GM21723 (cell line): ENCODE measurements around the gene IL1RN.
A peak's percentile ranks its signal among the peaks of the same experiment; 100 is the strongest.
"Not testable (repeated sequence)": the region's sequence is repeated elsewhere in the genome, so short reads cannot be mapped to it uniquely, and the experiment has no call there.

ENCODE experiments used
- ATAC-seq: cut with Tn5 transposase; IDR thresholded peaks from one replicate; pipeline ENCODE4 v1.9.1; 2021; ENCODE audit warnings: mild to moderate bottlenecking, moderate library complexity; ENCODE audit not compliant: unreplicated experiment

Gene IL1RN, protein sequence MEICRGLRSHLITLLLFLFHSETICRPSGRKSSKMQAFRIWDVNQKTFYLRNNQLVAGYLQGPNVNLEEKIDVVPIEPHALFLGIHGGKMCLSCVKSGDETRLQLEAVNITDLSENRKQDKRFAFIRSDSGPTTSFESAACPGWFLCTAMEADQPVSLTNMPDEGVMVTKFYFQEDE

DNA sequence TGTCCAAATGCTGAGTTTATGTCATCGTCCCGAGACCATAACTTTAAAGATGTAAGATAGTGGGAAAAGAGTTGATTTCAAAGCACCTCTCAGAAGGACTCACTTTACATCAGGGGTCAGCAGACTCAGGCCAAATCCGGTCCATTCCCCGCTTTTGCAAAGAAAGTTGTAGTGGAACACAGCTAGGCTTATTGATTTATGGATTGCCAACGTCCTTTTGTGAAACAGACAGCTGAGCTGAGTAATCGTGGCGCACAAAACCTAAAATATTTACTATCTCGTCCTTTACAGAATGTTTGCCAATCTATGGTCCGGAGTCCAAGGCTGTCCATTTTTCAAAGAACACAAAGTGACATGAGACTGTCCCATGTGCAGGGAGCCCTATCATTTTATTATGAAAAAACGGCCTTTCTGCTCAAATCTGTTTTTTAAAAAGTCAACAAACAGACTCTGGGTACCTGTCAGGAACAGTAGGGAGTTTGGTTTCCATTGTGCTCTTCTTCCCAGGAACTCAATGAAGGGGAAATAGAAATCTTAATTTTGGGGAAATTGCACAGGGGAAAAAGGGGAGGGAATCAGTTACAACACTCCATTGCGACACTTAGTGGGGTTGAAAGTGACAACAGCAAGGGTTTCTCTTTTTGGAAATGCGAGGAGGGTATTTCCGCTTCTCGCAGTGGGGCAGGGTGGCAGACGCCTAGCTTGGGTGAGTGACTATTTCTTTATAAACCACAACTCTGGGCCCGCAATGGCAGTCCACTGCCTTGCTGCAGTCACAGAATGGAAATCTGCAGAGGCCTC lies at the start of gene IL1RN:
Gene IL1RN (plus strand): TSS at position 754 of the 801 bp plus-strand sequence. CDS start 27 bp downstream, at position 781.
- no peak for ATAC-seq

DNA sequence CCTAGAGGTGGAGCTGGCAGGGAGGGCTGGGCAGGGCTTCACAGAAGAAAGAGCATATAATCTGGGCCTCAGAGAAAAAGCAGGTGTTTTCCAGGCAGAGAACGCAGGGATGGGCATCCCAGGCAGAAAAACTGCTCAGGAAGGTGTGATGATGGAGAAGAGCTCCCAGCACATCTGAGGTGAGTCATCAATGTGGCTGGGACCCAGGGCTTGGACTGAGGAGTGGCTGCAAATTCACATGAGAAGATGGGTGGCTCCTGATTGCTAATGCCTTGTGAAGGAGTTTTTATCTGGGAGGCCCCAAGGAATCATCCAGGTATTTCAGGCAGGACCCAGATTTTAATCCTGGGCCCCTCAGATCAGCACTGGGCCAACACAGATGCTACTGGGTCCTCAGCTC lies 49.5 kb upstream of the IL1RN start:
- ATAC-seq: no peak

DNA sequence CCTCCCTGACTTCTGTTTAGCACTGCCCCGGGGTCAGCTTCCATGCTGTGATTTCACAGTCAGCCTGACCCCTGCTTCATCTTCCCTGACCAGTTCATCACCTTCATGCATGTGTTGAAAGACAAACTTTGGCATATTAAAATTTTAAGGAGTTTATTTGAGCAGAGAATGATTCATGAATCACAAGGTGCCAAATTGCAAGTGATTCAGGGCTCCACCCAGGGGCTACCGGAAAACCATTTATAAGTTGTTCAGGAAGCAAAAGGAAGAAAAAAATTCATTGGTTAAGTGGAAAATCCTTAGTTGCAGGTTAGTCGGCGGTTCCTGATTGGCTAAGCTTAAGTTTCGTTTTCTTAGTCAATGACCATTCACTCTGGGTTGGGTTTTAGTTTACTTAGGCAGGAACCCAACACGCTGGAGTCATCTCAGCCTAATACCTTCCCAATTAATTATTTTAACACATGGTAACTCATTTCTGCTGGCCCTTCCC lies 49.0 kb upstream of the IL1RN start:
- no peak for ATAC-seq

DNA sequence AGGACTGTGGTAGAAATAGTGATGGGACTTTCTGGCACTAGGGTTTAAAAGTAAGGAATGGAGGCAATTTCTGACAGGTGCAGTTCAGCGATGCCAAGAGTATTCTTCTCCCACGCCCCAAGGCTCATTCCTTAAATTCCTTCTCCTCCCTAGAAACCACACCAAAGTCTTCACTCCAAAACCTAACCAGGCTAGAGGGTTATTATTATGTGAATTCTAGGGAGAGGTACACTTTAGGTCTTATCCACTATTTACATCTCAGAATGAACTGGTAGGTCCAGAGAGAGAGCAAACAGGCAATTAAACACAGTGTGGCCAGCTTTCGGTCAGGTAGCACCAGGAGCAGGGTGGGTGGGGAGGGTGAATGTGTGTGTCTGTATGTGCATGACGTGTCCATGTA lies 48.3 kb upstream of the IL1RN start:
- no peak for ATAC-seq

DNA sequence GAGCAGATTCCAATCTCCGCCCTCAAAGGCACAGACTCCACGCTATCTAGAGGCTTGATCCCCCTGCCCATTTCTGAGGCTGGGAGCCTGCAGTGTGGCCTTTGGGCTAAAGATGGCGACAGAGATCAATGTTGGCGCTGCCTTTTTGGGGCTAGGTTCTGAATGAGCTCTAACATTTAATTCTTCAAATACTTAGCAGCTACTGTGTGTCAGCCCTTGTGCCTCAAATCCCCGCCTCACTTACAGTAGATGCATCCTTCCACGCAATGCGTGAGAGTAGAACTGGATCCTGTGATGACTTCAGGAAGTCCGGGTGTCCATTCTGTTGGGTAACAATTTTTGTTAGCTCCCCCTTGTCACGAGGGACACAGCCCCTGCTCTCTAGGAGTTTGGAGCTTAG lies 47.3 kb upstream of the IL1RN start:
- ATAC-seq: peak; percentile 54

DNA sequence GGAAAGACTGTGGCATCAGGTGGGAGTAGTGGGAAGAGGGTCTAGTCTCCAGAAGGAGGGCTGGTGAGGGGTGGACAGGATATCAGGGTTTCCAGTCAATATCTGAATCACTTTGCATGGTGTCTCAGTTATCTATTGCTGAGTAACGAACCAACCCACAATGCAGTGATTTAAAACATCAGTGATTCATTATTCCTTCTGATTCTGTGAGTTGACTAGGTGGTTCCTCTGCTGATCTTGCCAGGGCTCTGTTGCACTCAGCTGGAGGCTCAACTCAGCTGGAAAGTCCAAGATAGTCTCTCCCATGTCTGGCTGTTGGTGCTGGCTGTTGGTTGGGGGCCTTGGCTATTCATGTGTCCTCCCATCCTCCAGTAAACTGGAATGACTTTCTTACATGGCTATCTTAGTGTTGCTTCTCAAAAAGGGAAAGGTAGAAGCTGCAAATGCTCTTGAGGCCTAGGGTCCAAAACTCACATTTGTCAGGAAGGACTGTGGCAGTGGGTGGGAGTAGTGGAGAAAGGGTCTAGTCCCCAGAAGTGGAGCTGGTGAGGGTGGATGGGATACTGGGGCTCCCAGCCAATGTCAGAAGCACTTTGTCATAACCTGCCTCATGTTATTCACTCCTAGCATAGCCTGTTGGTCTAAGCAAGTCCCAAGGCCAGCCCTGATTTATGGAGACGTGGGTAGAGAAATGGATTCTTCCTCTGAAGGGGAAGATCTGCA lies 45.7 kb upstream of the IL1RN start:
- ATAC-seq: no peak

DNA sequence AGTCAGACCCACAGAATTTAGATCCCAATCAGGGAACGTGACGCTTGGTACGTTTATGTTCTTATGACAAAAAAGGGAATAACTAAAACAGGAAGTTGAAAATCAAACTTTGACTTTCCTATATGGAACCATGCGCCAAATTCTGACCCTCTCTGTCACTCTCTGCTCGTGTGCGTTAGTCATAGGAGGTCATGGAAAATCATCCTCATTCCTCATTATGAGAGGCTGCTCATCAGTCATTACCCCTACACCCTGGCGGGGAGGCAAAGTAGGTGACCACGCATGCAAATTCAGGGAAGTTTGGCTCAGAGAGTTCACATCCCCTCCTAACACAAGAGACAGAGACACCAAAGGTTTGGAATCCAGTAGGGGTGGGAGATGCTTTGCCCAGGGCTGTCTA lies 44.1 kb upstream of the IL1RN start:
- no peak for ATAC-seq

DNA sequence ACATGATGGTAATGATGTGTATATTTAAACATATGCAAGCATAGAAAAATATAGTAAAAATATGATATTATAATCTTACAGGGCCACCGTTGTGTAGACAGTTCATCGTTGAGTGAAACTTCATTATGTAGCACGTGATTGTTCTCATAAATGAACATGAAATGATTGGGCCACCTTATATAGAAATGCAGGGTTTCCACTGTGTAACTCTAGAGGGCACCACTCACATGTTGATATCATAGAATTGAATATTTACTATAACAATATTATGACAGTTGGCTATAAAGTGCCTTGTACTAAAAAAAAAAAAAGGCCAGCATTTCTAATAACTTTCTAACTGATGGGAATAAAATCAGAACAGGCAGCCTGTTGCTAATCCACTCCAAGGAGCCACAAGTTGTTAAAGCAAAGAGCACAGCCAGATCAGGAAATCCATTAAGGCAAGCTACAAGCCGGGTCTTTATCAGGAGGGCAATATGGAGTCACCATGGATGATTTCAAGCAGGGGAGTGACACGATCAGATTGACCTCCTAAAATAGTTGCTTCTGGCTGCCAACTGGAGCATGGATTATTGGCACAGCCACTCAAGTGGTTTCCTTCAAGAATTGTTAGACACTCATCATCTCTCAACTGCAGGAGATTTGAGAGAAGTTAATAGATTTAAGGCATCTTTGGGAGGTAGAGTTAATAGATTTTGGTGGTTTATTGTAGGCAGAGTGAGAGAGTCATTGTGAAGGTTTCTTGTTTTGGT lies 43.0 kb upstream of the IL1RN start:
- ATAC-seq: no peak

DNA sequence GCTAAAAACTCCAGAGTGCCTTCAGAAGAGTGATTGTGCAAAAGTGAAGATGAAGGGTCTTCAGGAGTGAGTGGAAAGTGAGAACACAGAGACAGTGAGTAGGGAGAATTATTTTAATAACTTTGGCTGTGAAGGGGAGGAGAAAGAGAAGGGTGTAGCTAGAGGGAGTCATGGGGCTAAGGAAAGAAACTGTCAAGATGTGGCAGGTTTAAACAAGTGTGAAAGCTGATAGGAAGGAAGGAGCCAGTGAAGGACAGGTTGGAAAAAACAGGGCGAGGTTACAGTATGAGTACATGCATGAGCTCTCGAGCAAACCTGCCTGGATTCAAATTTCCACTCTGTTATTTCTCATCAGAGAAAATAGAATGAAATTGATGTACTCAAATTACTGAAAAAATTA lies 41.9 kb upstream of the IL1RN start:
- ATAC-seq: no peak

DNA sequence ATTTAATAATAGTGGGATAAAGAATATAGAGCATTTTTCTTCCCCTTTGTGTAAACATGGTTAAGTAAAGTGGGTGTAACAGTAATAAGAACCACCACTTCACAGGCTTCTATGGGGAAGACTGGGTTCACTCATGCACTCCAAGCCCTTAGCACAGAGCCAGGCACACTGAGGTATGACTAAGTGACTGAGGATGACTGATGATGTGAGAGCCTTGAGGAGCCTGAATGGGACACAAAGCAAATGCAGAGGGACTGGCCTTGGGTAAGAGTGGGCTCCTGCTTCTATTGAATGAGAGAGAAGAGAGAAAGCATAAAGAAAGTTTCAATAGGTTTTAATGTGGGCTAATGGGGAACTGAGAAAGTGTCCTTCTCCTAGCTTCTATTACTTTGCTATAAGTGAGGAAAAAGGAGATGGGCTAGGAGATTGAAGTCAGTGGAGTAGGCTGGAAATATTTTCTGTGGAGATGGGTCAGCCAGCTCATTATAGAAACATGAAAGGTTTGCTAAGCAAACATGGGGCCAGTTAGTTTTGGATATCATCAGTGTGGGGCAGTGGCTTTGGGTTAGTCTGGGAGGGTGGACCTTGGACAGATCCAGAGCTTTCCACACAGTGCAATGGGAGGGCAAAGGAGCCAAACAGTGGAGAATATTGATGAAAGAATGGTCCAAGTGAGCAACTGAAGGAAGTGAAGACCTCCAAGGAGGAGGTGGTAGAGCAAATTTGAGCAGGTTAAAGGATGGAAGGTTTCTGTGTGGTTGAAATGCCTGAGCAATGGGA lies 39.0 kb upstream of the IL1RN start:
- no peak for ATAC-seq

DNA sequence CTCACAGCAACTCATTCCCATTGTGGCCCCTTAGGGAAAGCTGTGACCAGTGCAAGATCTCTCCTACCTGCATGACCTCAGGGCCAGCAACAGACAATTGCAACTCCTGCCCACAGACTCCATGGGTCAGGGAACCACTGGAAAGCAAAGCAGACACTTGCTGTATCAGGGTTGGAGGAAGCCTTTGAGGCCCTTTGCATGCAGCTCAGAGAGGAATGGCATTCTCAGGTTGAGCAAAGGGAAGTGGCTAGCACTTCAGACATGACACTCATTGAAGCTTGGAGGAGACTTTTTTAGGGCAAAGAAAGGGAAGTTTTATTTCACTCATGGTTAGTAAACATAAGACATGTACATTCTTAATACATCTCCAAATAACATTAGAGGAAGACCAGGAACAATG lies 37.5 kb upstream of the IL1RN start:
- ATAC-seq: no peak

DNA sequence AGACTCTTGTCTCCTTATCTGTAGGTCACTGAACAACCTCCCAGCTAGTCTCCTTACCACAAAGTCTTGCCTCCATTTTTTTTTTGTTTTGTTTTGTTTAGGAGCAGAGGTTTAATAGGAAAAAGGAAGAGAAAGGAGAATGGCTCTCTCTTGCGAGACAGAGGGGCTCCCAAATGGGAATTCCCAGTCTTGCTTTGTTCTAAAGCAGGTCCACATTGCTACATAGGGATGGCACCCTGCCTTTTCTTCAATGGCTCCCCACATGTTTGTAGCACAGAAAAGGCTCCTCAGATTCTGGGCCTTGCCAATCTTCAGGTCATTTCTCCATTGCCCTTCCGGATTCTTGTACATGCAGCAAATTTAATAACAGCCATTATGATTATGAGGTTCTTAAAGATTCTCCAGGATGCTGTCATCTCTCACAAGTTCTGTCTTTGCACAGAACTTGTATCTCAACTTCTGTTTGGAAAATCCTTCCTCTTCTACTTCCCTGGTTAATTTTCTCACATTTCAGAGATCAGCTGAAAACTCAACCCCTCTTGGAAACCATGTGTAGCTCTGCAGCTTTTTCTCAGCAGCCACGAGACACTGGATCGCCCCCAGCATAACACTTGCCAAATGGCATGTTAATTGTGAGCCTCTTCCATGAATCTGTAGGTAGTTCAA lies 36.0 kb upstream of the IL1RN start:
- no peak for ATAC-seq

DNA sequence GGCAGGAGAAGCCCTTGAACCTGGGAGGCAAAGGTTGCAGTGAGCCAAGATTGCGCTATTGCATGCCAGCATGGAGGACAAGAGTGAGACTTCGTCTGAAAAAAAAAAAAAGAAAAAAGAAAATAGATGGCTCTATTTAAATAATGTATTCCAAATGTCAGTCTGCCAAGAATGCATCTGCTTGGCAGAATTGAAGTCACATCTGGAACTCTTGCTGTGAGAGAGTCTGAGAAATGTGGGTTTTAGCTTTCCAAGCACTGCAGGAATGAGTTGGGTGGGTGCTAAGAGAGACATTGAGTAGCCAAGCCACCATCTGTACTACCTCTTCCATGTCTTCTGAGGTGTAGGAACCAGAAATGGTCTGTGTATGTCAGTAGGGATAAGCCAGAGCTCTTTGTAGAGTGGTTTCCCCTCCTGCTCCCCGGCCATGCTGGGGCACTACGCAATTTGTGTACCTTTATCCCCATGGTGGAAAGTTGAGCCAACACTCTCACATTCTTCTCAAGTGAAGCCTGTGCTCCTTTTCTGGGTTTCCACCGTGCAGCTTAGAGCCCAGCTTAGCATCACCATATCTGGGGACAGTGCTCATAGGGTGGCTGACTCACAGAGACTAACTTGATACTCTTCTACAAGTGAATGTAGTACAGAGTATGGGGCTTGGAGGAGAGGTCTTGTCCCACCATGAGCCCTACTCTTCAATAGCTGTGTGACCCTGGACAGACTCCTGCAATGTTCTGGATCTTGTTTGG lies 34.4 kb upstream of the IL1RN start:
- ATAC-seq: no peak

DNA sequence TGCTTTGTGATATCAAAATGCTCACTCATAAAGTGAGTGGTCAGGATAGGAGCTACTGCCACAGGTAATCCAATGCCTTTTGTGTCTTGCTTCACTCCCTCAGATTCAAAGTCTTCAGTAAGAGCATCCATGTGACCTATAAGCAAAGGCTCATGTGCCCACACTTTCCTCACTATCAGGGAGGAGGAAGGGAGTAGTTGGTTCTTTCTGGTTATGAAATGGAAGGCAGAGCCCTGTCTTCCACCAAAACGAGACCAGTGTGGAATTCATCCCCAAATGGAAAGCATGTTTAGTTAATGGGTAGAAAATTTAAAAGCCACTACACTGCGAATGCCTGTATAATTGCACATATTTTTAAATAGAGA lies 33.8 kb upstream of the IL1RN start:
- ATAC-seq: no peak

DNA sequence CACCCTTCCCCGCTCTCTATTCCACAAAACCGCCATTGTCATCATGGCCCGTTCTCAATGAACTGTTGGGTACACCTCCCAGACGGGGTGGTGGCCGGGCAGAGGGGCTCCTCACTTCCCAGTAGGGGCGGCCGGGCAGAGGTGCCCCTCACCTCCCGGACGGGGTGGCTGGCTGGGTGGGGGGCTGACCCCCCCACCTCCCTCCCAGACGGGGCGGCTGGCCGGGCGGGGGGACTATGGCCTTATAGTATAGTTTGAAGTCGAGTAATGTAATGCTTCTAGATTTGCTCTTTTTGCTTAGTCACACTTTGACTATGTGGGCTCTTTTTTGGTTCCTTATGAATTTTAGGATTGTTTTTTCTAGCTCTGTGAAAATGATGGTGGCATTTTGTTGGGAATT lies 31.1 kb upstream of the IL1RN start:
- ATAC-seq: not testable (repeated sequence)

DNA sequence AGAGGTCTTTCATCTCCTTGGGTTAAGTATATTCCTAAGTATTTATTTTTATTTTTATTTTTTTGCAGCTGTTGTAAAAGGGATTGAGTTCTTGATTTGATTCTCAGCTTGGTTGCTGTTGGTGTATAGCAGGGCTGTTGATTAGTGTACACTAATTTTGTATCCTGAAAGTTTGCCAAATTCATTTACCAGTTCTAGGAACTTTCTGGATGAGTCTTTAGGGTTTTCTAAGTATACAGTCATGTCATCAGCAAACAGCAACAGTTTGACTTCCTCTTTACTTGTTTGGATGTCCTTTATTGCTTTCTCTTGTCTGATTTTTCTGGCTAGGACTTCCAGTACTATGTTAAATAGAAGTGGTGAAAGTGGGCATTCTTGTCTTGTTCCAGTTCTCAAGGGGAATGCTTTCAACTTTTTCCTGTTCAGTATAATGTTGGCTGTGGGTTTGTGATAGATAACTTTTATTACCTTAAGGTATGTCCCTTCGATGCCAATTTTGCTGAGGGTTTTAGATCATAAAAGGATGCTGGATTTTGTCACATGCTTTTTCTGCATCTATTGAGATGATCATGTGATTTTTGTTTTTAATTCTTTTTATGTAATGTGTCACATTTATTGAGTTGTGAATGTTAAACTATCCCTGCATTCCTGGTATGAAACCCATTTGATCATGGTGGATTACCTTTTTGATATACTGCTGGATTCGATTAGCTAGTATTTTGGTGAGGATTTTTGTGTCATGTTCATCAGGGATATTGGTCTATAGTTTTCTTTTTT lies 30.4 kb upstream of the IL1RN start:
- ATAC-seq: not testable (repeated sequence)

DNA sequence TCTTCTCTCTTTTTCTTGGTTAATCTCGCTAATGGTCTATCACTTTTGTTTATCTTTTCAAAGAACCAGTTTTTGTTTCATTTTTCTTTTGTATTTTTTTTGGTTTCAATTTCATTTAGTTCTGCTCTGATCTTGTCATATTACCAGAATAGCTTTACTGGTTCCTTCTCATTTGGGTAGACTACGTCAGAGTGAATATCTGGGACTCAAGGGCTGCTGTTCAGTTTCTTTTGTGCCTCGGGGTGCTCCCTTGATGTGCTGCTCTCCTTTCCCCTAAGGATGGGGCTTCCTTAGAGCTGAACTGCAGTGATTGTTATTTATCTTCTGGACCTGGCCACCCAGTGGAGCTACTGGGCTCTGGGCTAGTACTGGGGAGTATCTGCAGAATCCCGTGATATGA lies 29.4 kb upstream of the IL1RN start:
- peak; percentile 77 for ATAC-seq

DNA sequence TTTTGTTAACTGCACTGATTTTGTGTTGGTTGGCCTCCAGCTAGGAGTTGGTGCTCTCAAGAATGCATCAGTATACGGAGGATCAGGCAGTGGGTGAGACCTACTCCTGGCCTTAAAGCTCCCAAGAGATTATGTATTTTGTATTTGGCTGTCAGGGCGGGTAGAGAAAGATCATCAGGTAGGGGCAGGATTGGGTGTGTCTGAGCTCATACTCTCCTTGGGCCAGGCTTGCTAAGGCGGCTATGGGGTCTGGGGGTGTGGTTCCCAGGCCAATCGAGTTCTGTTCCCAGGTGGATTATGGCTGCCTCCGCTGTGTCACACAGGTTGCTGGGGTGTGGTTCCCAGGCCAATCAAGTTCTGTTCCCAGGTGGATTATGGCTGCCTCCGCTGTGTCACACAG lies 28.9 kb upstream of the IL1RN start:
- ATAC-seq: no peak
